OCI-LY7 (cell line): Measurements from ENCODE around the gene FOXP1. TPM values are rescaled to one million over a fixed set of nuclear protein-coding genes. Genes with fewer than 3 reads are reported as not detected.

Experiments
- BruUV-seq: library from RNA; stranded (reverse); fragments of 400-500 nt; replicated peaks from 2 replicates; lab custom pipeline; 2021; lab: Mats Ljungman, UMichigan
- CTCF ChIA-PET: fragments of 300-600 bp; sonication (Branson Sonifier 250); formaldehyde crosslinking; loops from one replicate; lab custom pipeline; 2022; ENCODE audit warnings: antibody characterized with exemption; ENCODE audit not compliant: unreplicated experiment; lab: Charles Lee
- POLR2A ChIA-PET: fragments of 300-600 bp; sonication (Branson Sonifier 250); formaldehyde crosslinking; loops from one replicate; lab custom pipeline; 2022; ENCODE audit warnings: antibody characterized with exemption; lab: Charles Lee
- DNase-seq: peaks from one replicate; pipeline ENCODE4 v3.0.0-alpha.2; 2015; ENCODE audit warnings: low spot score
- H2AFZ ChIP-seq: fragments of 200-600 bp; sonication (generic), shearing (Covaris generic); 2 replicates; pipeline ENCODE4 v1.6.1; 2014; ENCODE audit warnings: mild to moderate bottlenecking, antibody characterized with exemption, low read length, moderate library complexity
- H3K27ac ChIP-seq: fragments of 200-600 bp; sonication (generic); 2 replicates; pipeline ENCODE4 v1.5.1; 2014; ENCODE audit warnings: mixed run types, low read depth, mild to moderate bottlenecking, moderate library complexity, low read length, inconsistent platforms; ENCODE audit not compliant: poor library complexity, severe bottlenecking
- H3K36me3 ChIP-seq: fragments of 200-600 bp; sonication (generic); 2 replicates; pipeline ENCODE4 v1.6.1; 2014; ENCODE audit warnings: mild to moderate bottlenecking, antibody characterized with exemption, low read length, moderate library complexity, mixed read lengths; ENCODE audit not compliant: insufficient read depth
- H3K4me1 ChIP-seq: fragments of 200-600 bp; sonication (generic); 2 replicates; pipeline ENCODE4 v1.5.1; 2014; ENCODE audit warnings: mild to moderate bottlenecking, low read length; ENCODE audit not compliant: insufficient read depth, poor library complexity, severe bottlenecking
- H3K4me2 ChIP-seq: fragments of 200-600 bp; sonication (generic); 2 replicates; pipeline ENCODE4 v1.6.1; 2014; ENCODE audit warnings: mild to moderate bottlenecking, low read length
- H3K4me3 ChIP-seq: fragments of 200-600 bp; sonication (generic); 2 replicates; pipeline ENCODE4 v1.5.1; 2014; ENCODE audit warnings: mild to moderate bottlenecking, low read depth, low read length; ENCODE audit not compliant: poor library complexity, severe bottlenecking
- H3K79me2 ChIP-seq: fragments of 200-600 bp; sonication (generic); 2 replicates; pipeline ENCODE4 v1.6.1; 2016; ENCODE audit warnings: low read depth, mild to moderate bottlenecking, low read length, moderate library complexity, mixed read lengths; ENCODE audit not compliant: insufficient read depth
- H3K9me2 ChIP-seq: fragments of 200-600 bp; sonication (generic); 2 replicates; pipeline ENCODE4 v1.6.1; 2016; ENCODE audit warnings: mild to moderate bottlenecking, low read length, mixed read lengths; ENCODE audit not compliant: insufficient read depth
- H3K9me3 ChIP-seq: fragments of 200-600 bp; sonication (generic); 2 replicates; pipeline ENCODE4 v1.6.1; 2014; ENCODE audit warnings: mild to moderate bottlenecking, mixed run types, low read length, mixed read lengths
- H4K20me1 ChIP-seq: fragments of 200-600 bp; sonication (generic); 2 replicates; pipeline ENCODE4 v1.6.1; 2014; ENCODE audit warnings: mild to moderate bottlenecking, antibody characterized with exemption, low read length, moderate library complexity, mixed read lengths; ENCODE audit not compliant: insufficient read depth
- CTCF ChIP-seq: fragments of 200-600 bp; sonication (generic); conservative IDR thresholded peaks from 2 replicates; pipeline ENCODE4 v1.5.1; 2014; ENCODE audit warnings: mild to moderate bottlenecking, antibody characterized with exemption, low read length, moderate library complexity, mixed read lengths
- EZH2phosphoT487 ChIP-seq: fragments of 200-600 bp; sonication (generic); IDR thresholded peaks from 2 replicates; pipeline ENCODE4 v1.6.1; 2018; ENCODE audit warnings: low read depth, borderline replicate concordance, mild to moderate bottlenecking, mixed run types, antibody characterized with exemption, low read length, moderate library complexity, mixed read lengths
- intact Hi-C: fragments of 100-400 bp; cut with micrococcal nuclease; formaldehyde crosslinking; loops from one replicate; pipeline ENCODE4 v1.10.0; 2022; ENCODE audit not compliant: unreplicated experiment
- total RNA-seq, 2 experiments: library from RNA; depleted of rRNA in 1 of 2; stranded (reverse); fragments of >200 nt in 1 of 2; shearing (Covaris generic) in 1 of 2; gene quantifications; 2 replicates each; pipeline ENCODE4 v1.2.3, GENCODE V29; 2014 to 2022

The FOXP1 gene
- total RNA-seq, 2 experiments from 2014 or later = 87.3 to 151 TPM

GRCh38 chr3:71416876-71417275 lies 166.7 kb downstream of the FOXP1 start:
- Histone ChIP-seq H3K36me3 (no peaks in the 10 kb centered on the region), H3K79me2 (peaks cover 61% of the 10 kb centered on the region), H3K4me1 (peaks cover 65% of the 10 kb centered on the region), H3K4me2 (peak overlapping the region; percentile 56), H3K27ac (peak overlapping the region; percentile 37), H3K9me3 (no peaks in the 10 kb centered on the region), H3K4me3 (peak overlapping the region; percentile 8), H4K20me1 (no peaks in the 10 kb centered on the region), H3K9me2 (no peaks in the 10 kb centered on the region), H2AFZ (no peak overlapping the region)
- TF ChIP-seq EZH2phosphoT487 (no peak), CTCF (peak; percentile 73)
- intact Hi-C loops = no loop called here
- POLR2A ChIA-PET = interaction anchor here (0.7 to 1.9 kb wide), 9 partner anchors 11 to 192 kb away, joined by 3 to 7 read pairs (median 3); no protein-coding TSS in a partner anchor
- no TSS peak for BruUV-seq
- CTCF ChIA-PET = interaction anchor here (1.1 kb wide), 1 partner anchor 38 kb away, joined by 4 read pairs; no protein-coding TSS in a partner anchor
- DNase-seq = peak; percentile 83

- H3K4me2 ChIP-seq = peak overlapping the region; percentile 56; the same call in 1 of the 2 replicates
- H4K20me1 ChIP-seq = no peaks in the 10 kb centered on the region
- no peaks in the 10 kb centered on the region for H3K9me2 ChIP-seq
- CTCF ChIA-PET = no interaction called here
- peaks cover 58% of the 10 kb centered on the region for H3K79me2 ChIP-seq
- DNase-seq = no peak
- H3K27ac ChIP-seq = no peak overlapping the region
- TF ChIP-seq EZH2phosphoT487 (no peak), CTCF (no peak)
- POLR2A ChIA-PET = interaction anchor here (0.7 to 1.6 kb wide), 5 partner anchors 13 to 138 kb away, joined by 3 to 6 read pairs (median 3); no protein-coding TSS in a partner anchor
- H3K4me3 ChIP-seq = no peak overlapping the region
- intact Hi-C loops = no loop called here
- H3K4me1 ChIP-seq = peaks cover 60% of the 10 kb centered on the region
- H2AFZ ChIP-seq = no peak overlapping the region
- H3K36me3 ChIP-seq = no peaks in the 10 kb centered on the region
- H3K9me3 ChIP-seq = no peaks in the 10 kb centered on the region
- BruUV-seq = no TSS peak
Observed at GRCh38 chr3:71415681-71416122, 167.8 kb downstream of the FOXP1 start.

GRCh38 chr3:71414189-71414927 lies 169.2 kb downstream of the FOXP1 start:
- Histone ChIP-seq H3K9me3 (no peaks in the 10 kb centered on the region), H3K4me1 (peaks cover 60% of the 10 kb centered on the region), H3K4me2 (no peak overlapping the region), H3K36me3 (no peaks in the 10 kb centered on the region), H4K20me1 (no peaks in the 10 kb centered on the region), H3K27ac (no peak overlapping the region), H3K79me2 (peaks cover 54% of the 10 kb centered on the region), H2AFZ (no peak overlapping the region), H3K4me3 (no peak overlapping the region), H3K9me2 (no peaks in the 10 kb centered on the region)
- CTCF ChIA-PET = no interaction called here
- TF ChIP-seq EZH2phosphoT487 (no peak), CTCF (no peak)
- DNase-seq = no peak
- POLR2A ChIA-PET = interaction anchor here (1.2 kb wide), 1 partner anchor 139 kb away, joined by 3 read pairs; no protein-coding TSS in a partner anchor
- no TSS peak for BruUV-seq
- intact Hi-C loops = no loop called here
